Psoas muscle (tissue), 8 donors: ENCODE measurements around the gene CMTM1. TPM values are rescaled to one million over a fixed set of nuclear protein-coding genes. Genes with fewer than 3 reads are reported as not detected.
"Not testable (repeated sequence)": the region's sequence is repeated elsewhere in the genome, so short reads cannot be mapped to it uniquely, and the experiment has no call there.

ENCODE experiments used
- ATAC-seq, 4 donors: fragments of 200-7000 bp; cut with Tn5 transposase; one replicate each; pipeline ENCODE4 v1.9.1; 2020; ENCODE audit warnings: moderate library complexity in 3 of 4, mild to moderate bottlenecking in 2 of 4
- DNase-seq, 2 donors: peaks; one replicate each; pipeline ENCODE4 v3.0.0-alpha.2; 2020
- H3K27ac ChIP-seq: fragments of 200-600 bp; one replicate; pipeline ENCODE4 v1.8.0; 2022
- H3K27me3 ChIP-seq, 3 donors: fragments of 200-600 bp in 1 of 3; one replicate each; pipeline versions ENCODE4 v1.6.1 to v1.8.0; 2013 to 2022; ENCODE audit warnings: low read length in 2 of 3, mild to moderate bottlenecking in 2 of 3, moderate library complexity in 1 of 3; ENCODE audit not compliant: insufficient read depth in 3 of 3
- H3K36me3 ChIP-seq, 2 donors: fragments of 200-600 bp in 1 of 2; one replicate each; pipeline versions ENCODE4 v1.6.1 to v1.8.0; 2013 to 2022; ENCODE audit warnings: low read depth in 1 of 2, mild to moderate bottlenecking in 1 of 2, moderate library complexity in 1 of 2; ENCODE audit not compliant: insufficient read depth in 1 of 2
- H3K4me1 ChIP-seq: fragments of 200-600 bp; one replicate; pipeline ENCODE4 v1.8.0; 2022
- H3K4me3 ChIP-seq: fragments of 200-600 bp; one replicate; pipeline ENCODE4 v1.8.0; 2022; ENCODE audit warnings: mild to moderate bottlenecking
- H3K9me3 ChIP-seq: fragments of 200-600 bp; one replicate; pipeline ENCODE4 v1.8.0; 2022
- CTCF ChIP-seq: fragments of 200-600 bp; IDR thresholded peaks from one replicate; pipeline ENCODE4 v1.8.0; 2022; ENCODE audit warnings: antibody characterized with exemption
- WGBS, 3 donors: extraction: QIAGEN DNeasy Blood & Tissue Kit; methylation state at CpG; one replicate each; pipeline versions ENCODE4 v1.1.6 to v1.1.7; 2013; 5-methylcytosine and 5-hydroxymethylcytosine counted together
- intact Hi-C, 2 donors: fragments of 100-400 bp; cut with DNase I; formaldehyde crosslinking; loops; one replicate each; pipeline versions ENCODE4 v1.11.0 to v1.14.2; 2022
- polyA plus RNA-seq, 3 donors: library from polyadenylated mRNA; stranded (reverse); fragments of 200-250 nt; gene quantifications; one replicate each; pipeline ENCODE4 v1.2.3, GENCODE V29; 2013
- total RNA-seq, 4 donors: library from RNA; stranded (reverse); fragmentation: NEBNext Ultra II Directional in 2 of 4; extraction: Animal tissue kit (Norgen Biotek cat#: 25700) in 2 of 4; gene quantifications; one replicate each; pipeline versions ENCODE4 v1.2.1 to v1.2.4, GENCODE V29; 2021 to 2023
- donor health status: healthy with polysubstance abuse.
- donor health status: DM: no; HTN: no; CAD: no; lungs with moderate emphysema.
- donor health status: Bipolar disorder and iron deficiency.
- donor health status: healthy.
- donor health status: DM: yes; HTN: yes; CAD: no.
- donor health status: DM: no; HTN: no; CAD: no.
- donor health status: DM: no; HTN: no; CAD: no.
- donor health status: DM: yes; HTN: yes; CAD: no.

Gene CMTM1
- total and polyA plus RNA-seq, 7 donors, result 0.04 to 1.1 (median 0.50) TPM; not detected in 3

GRCh38 chr16:66563574-66564334, 2.5 kb upstream of the CMTM1 start:
- Histone ChIP-seq H3K27me3 (no peaks in the 10 kb centered on the region), H3K4me1 (no peaks in the 10 kb centered on the region), H3K9me3 (no peaks in the 10 kb centered on the region), H3K36me3 (peaks cover 0 to 6% of the 10 kb centered on the region in 2 donors), H3K4me3 (no peak overlapping the region), H3K27ac (no peak overlapping the region)
- WGBS, 3 donors, result 87 to 91% (median 90%) methylated on average over 2 of the region's 2 CpGs
- TF ChIP-seq CTCF, result no peak
- intact Hi-C loops, result no loop called here
- no peak for ATAC-seq
- DNase-seq, result no peak

DNA sequence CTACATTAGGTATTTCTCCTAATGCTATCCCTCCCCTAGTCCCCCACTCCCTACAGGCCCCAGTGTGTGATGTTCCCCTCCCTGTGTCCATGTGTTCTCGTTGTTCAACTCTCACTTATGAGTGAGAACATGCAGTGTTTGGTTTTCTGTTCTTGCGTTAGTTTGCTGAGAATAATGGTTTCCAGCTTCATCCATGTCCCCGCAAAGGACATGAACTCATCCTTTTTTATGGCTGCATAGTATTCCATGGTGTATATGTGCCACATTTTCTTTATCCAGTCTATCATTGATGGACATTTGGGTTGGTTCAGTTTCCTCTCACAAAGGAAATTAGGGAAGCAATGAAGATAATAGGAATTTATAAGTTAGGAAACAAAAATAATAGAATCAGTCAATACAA, 1.0 kb downstream of the CMTM1 start:
- H3K27ac ChIP-seq, H3K4me1 ChIP-seq, DNase-seq, H3K36me3 ChIP-seq, H3K27me3 ChIP-seq, H3K4me3 ChIP-seq, H3K9me3 ChIP-seq, intact Hi-C loops, ATAC-seq: not testable (repeated sequence)
- WGBS, 3 donors, result 89 to 97% (median 91%) methylated on average over 3 of the region's 3 CpGs

DNA sequence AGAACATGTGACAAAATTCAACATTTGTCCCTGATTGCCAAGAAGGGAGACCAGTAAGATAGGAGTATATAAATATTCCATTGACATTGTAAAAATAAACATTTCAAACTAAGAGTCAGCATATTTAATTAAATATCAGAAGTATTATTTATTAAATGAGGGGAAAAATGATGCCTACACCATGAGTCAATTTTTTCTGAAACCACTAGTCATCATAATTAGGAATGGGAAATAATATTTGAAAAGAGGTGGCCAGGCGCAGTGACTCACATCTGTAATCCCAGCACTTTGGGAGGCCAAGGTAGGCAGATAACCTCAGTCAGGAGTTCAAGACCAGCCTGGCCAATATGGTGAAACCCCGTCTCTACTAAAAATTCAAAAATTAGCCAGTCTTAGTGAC, 2.1 kb downstream of the CMTM1 start:
- H3K27ac ChIP-seq, result no peak overlapping the region
- 91 to 96% (median 96%) methylated on average over 2 of the region's 2 CpGs for WGBS, 3 donors
- DNase-seq, result no peak
- intact Hi-C loops, result no loop called here
- no peak for TF ChIP-seq CTCF
- H3K4me1 ChIP-seq, result no peaks in the 10 kb centered on the region
- H3K27me3 ChIP-seq, result no peaks in the 10 kb centered on the region
- no peak for ATAC-seq
- no peak overlapping the region for H3K4me3 ChIP-seq
- H3K9me3 ChIP-seq, result no peaks in the 10 kb centered on the region
- no peaks in the 10 kb centered on the region for H3K36me3 ChIP-seq

GRCh38 chr16:66569131-66569530, 2.9 kb downstream of the CMTM1 start:
- H3K4me1 ChIP-seq, result no peaks in the 10 kb centered on the region
- WGBS, 3 donors, result 97 to 100% (median 100%) methylated on average over 1 of the region's 1 CpG
- H3K9me3 ChIP-seq, result no peaks in the 10 kb centered on the region
- H3K4me3 ChIP-seq, result no peak overlapping the region
- intact Hi-C loops, result no loop called here
- DNase-seq (no peak), ATAC-seq (no peak)
- no peak overlapping the region for H3K27ac ChIP-seq
- no peak for TF ChIP-seq CTCF
- H3K36me3 ChIP-seq, result no peaks in the 10 kb centered on the region
- H3K27me3 ChIP-seq, result no peaks in the 10 kb centered on the region

- ATAC-seq, result no peak
- Histone ChIP-seq H3K9me3 (no peaks in the 10 kb centered on the region), H3K4me1 (no peaks in the 10 kb centered on the region), H3K27me3 (peaks cover 0 to 4% (median 0%) of the 10 kb centered on the region in 3 donors), H3K27ac (no peak overlapping the region), H3K4me3 (no peak overlapping the region), H3K36me3 (no peaks in the 10 kb centered on the region)
- DNase-seq, result no peak
- 80 to 88% (median 85%) methylated on average over 3 of the region's 3 CpGs for WGBS, 3 donors
- no peak for TF ChIP-seq CTCF
- intact Hi-C loops, result no loop called here
Observed at GRCh38 chr16:66569827-66570405, 3.7 kb downstream of the CMTM1 start.
